ENCODE results near the gene PRELP.

DNA sequence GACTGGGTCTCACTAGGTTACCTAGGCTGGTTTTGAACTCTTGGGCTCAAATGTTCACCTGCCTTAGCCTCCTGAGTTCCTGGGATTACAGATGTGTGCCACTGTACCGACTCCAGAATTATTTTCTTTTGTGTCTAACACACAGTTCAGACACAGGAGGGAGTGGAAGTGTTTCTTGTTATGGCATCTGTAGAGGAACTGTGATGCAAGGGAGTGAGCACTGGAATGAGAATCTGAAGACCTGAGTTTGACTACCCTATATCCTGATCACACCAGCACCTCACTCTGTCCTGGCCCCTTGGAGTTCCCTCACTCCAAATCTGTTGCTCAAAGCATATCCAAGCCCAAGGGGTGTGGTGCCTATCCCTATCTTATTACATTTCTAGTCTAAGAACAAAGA lies 33.5 kb downstream of the PRELP start:
- TF ChIP-seq, protein P1, sequence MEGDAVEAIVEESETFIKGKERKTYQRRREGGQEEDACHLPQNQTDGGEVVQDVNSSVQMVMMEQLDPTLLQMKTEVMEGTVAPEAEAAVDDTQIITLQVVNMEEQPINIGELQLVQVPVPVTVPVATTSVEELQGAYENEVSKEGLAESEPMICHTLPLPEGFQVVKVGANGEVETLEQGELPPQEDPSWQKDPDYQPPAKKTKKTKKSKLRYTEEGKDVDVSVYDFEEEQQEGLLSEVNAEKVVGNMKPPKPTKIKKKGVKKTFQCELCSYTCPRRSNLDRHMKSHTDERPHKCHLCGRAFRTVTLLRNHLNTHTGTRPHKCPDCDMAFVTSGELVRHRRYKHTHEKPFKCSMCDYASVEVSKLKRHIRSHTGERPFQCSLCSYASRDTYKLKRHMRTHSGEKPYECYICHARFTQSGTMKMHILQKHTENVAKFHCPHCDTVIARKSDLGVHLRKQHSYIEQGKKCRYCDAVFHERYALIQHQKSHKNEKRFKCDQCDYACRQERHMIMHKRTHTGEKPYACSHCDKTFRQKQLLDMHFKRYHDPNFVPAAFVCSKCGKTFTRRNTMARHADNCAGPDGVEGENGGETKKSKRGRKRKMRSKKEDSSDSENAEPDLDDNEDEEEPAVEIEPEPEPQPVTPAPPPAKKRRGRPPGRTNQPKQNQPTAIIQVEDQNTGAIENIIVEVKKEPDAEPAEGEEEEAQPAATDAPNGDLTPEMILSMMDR (IDR thresholded peaks at IDR 0.05) = no peak
- no peak for TF ChIP-seq EP300 (IDR thresholded peaks at IDR 0.05)

Measured in sigmoid colon (tissue), 4 donors.